Testis (tissue), 3 donors: ENCODE data around the gene LPCAT3. TPM values are rescaled to one million over a fixed set of nuclear protein-coding genes. Genes with fewer than 3 reads are reported as not detected.

Source experiments
- DNase-seq: peaks from one replicate; pipeline ENCODE4 v3.0.0-alpha.2; 2019
- H3K27ac ChIP-seq, 2 donors: fragments of 200-600 bp; sonication (generic); one replicate each; pipeline ENCODE4 v1.5.1; 2019
- H3K27me3 ChIP-seq: fragments of 200-600 bp; sonication (generic); one replicate; pipeline ENCODE4 v1.5.1; 2019
- H3K36me3 ChIP-seq: fragments of 200-600 bp; sonication (generic); one replicate; pipeline ENCODE4 v1.5.1; 2017; ENCODE audit warnings: low read depth; ENCODE audit errors: missing control alignments
- H3K4me1 ChIP-seq: fragments of 200-600 bp; sonication (generic); one replicate; pipeline ENCODE4 v1.5.1; 2019
- H3K4me3 ChIP-seq, 2 donors: fragments of 200-600 bp; sonication (generic); one replicate each; pipeline ENCODE4 v1.5.1; 2017 to 2019
- H3K9me3 ChIP-seq: fragments of 200-600 bp; sonication (generic); one replicate; pipeline ENCODE4 v1.5.1; 2017
- CTCF ChIP-seq, 3 experiments: fragments of 450-650 bp in 2 of 3; fragments of 200-600 bp in 1 of 3; sonication (generic) in 1 of 3; IDR thresholded peaks; one replicate each; pipeline ENCODE4 v1.5.1; 2016 to 2019; ENCODE audit warnings: antibody characterized with exemption in 3 of 3, mild to moderate bottlenecking in 2 of 3, moderate library complexity in 1 of 3
- POLR2A ChIP-seq: fragments of 450-650 bp; IDR thresholded peaks from one replicate; pipeline ENCODE4 v1.6.1; 2017; ENCODE audit warnings: antibody characterized with exemption, mild to moderate bottlenecking, moderate library complexity
- WGBS, 2 donors: methylation state at CpG; one replicate each; pipeline ENCODE4 v1.1.5; 2018; 5-methylcytosine and 5-hydroxymethylcytosine counted together
- intact Hi-C: fragments of 100-400 bp; cut with DNase I; formaldehyde crosslinking; loops from one replicate; pipeline ENCODE4 v1.15.1; 2023; ENCODE audit warnings: low total_unique reads
- polyA plus RNA-seq: library from polyadenylated mRNA; stranded (reverse); fragments of 350-450 nt; fragmentation: Illumina TruSeq; extraction: RNeasy Lipid Tissue Mini Kit (QIAGEN cat#74804); gene quantifications from one replicate; pipeline ENCODE4 v1.2.3, GENCODE V29; 2014; ENCODE audit warnings: low read depth, low replicate concordance; ENCODE audit not compliant: insufficient read depth
- total RNA-seq, 2 donors: library from RNA; depleted of rRNA; stranded (reverse); fragments of >200 nt; gene quantifications; one replicate each; pipeline ENCODE4 v1.2.3, GENCODE V29; 2016

The LPCAT3 gene
- total and polyA plus RNA-seq, 3 donors from 2014 or later = 26.0 to 33.2 (median 30.2) TPM

GRCh38 chr12:7031306-7031705 is 13.0 kb upstream of the LPCAT3 start:
- no peaks in the 10 kb centered on the region for H3K27me3 ChIP-seq
- no peaks in the 10 kb centered on the region for H3K36me3 ChIP-seq
- no peak overlapping the region for H3K27ac ChIP-seq
- H3K4me1 ChIP-seq = no peaks in the 10 kb centered on the region
- H3K9me3 ChIP-seq = no peaks in the 10 kb centered on the region
- H3K4me3 ChIP-seq = no peak overlapping the region
- WGBS, 2 donors = 92 to 100% methylated on average over 1 to 6 of the region's 6 CpGs
- no peak for TF ChIP-seq CTCF (IDR thresholded peaks at IDR 0.05)
- TF ChIP-seq POLR2A = no peak
- intact Hi-C loops = no loop called here
- no peak for DNase-seq

- H3K9me3 ChIP-seq = no peaks in the 10 kb centered on the region
- H3K36me3 ChIP-seq = no peaks in the 10 kb centered on the region
- no peaks in the 10 kb centered on the region for H3K27me3 ChIP-seq
- TF ChIP-seq POLR2A = no peak
- TF ChIP-seq CTCF (IDR thresholded peaks at IDR 0.05) = no peak
- 80 to 100% methylated on average over 1 of the region's 1 CpG for WGBS, 2 donors
- no peak for DNase-seq
- intact Hi-C loops = no loop called here
- H3K27ac ChIP-seq = no peak overlapping the region
- H3K4me1 ChIP-seq = no peaks in the 10 kb centered on the region
- no peak overlapping the region for H3K4me3 ChIP-seq
Observed at GRCh38 chr12:7026854-7027253, 8.6 kb upstream of the LPCAT3 start.

- Histone ChIP-seq H3K4me3 (no peak overlapping the region), H3K27ac (no peak overlapping the region), H3K9me3 (no peaks in the 10 kb centered on the region), H3K27me3 (no peaks in the 10 kb centered on the region), H3K4me1 (no peaks in the 10 kb centered on the region), H3K36me3 (no peaks in the 10 kb centered on the region)
- 83 to 89% methylated on average over 3 of the region's 3 CpGs for WGBS, 2 donors
- intact Hi-C loops = no loop called here
- TF ChIP-seq CTCF (IDR thresholded peaks at IDR 0.05) (no peak), POLR2A (no peak)
- DNase-seq = no peak
Observed at GRCh38 chr12:7023114-7023513, 4.8 kb upstream of the LPCAT3 start.

GRCh38 chr12:7021956-7022355 is 3.7 kb upstream of the LPCAT3 start:
- no peak for TF ChIP-seq POLR2A
- no peak for TF ChIP-seq CTCF (IDR thresholded peaks at IDR 0.05)
- H3K4me3 ChIP-seq = no peak overlapping the region
- no peak for DNase-seq
- peaks cover 8% of the 10 kb centered on the region for H3K4me1 ChIP-seq
- intact Hi-C loops = no loop called here
- no peaks in the 10 kb centered on the region for H3K9me3 ChIP-seq
- no peaks in the 10 kb centered on the region for H3K36me3 ChIP-seq
- WGBS, 2 donors = 88 to 92% methylated on average over 5 of the region's 5 CpGs
- no peaks in the 10 kb centered on the region for H3K27me3 ChIP-seq
- no peak overlapping the region for H3K27ac ChIP-seq

GRCh38 chr12:7019043-7019569 is 830 bp upstream of the LPCAT3 start:
- 3% methylated on average over 6 of the region's 6 CpGs for WGBS, 2 donors
- intact Hi-C loops = no loop called here

More at GRCh38 chr12:7019043-7019569, 830 bp upstream of the LPCAT3 start:
- Histone ChIP-seq H3K4me1 (peaks cover 9% of the 10 kb centered on the region), H3K36me3 (no peaks in the 10 kb centered on the region), H3K9me3 (no peaks in the 10 kb centered on the region), H3K27ac (peak overlapping the region in 1 of 2 donors; percentile 84), H3K4me3 (peak overlapping the region; percentile 72 to 81), H3K27me3 (no peaks in the 10 kb centered on the region)
- no peak for TF ChIP-seq POLR2A
- TF ChIP-seq CTCF (IDR thresholded peaks at IDR 0.05) = peak in 1 of 3 experiments; percentile 2
- DNase-seq = no peak
